NCI-H524 (cell line): Measurements from ENCODE around the gene NUP210L.
A peak's percentile ranks its signal among the peaks of the same experiment; 100 is the strongest.

Experiments
- DNase-seq, 2 experiments: peaks; one replicate each; lab custom pipeline; 2025; lab: John Stamatoyannopoulos, UW

The NUP210L gene

DNA sequence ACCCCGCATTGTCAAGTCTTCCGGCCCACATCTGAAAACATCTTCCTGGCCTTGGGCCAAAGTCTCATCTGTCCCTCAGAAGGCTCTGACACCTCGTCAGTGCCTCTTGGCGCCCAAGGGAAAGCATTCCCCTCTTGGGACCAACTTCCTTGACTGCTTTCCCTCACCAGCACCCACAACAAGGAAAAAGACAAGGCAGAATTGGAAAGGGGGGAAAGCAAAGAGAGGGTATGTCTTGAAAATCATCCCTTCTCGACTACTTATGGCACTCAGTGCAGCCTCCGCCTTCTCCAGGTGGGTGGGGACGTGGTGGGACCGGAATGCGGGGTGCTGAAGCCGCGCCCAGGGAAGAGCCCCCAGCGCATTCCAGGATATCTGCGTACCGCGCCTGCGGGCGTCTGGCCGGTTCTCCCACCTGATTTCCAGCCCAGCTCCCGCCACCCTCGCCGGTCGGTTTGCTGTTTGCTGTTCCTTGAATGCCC, 191.0 kb downstream of the NUP210L start:
- peak; percentile 47 to 50 for DNase-seq

- DNase-seq = peak; percentile 89 to 97
Measured at GRCh38 chr1:153963030-153963849, 191.6 kb downstream of the NUP210L start, which contains the start of gene SLC39A1. SLC39A1 (minus strand) TSS chr1:153963537; CDS start chr1:153962715, 822 bp downstream.

DNA sequence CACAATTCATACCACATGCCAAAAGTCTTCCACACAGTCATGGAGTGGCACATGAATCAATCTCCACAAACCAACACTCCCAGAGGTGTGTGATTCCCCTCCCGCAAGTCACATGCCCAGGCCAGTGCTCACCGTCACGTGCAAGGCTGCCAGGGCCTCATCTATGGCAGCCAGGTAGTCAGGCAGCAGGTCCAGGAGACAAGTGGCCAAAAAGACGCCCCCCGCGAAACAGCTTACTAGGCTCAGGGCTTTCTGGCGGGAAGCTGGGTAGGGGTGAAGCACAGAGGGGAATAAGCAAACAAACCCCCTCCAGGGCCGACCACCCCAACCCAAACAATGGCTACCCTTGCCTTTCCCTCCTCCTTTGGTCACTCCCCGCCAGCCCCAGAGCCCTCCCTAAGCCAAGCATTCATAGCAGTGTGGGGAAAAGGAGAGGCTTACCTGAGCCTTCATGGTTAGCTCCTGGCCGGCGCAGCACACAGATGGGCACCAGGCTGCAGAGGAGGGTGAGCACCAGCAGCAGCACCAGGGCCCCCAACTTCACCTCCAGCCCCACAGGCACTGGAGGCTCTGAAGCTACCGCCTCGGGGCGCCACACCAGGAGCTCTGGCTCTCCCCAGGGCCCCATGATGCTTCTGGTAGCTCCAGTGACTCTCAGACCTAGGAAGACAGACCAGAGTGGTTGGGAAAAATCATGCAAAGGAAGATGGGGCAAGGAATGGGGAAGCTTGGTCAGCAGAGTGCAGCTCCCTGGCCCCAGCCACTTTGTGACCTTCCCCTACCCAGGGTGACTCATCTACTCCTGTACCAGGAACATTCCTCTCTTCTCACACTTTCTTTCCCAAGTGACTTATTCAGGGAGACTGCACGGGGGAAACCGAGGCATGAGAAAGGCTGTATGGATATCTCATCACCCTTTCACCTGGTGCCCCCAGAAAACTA, 192.5 kb downstream of the NUP210L start:
- DNase-seq = no peak

GRCh38 chr1:153961421-153961820, 193.5 kb downstream of the NUP210L start:
- DNase-seq = no peak

DNA sequence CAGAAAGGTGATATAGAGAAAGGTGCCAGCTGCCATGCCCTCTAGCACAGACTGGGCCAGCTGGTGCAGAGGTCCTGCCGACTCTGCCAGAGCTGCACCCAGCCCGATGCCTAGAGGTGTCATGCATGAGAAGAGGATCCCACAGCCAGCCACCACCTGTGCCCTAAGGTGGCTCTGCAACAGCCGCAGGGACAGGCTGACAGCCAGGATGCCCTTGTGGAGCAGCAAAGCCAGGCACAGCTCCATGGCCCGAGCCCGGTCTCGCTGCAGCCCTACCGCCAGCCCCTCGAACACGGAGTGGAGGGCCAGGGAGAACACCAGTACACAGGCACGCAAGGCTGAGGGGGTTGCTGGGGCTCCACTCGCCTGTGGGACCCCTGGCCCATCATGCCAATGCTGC, 194.7 kb downstream of the NUP210L start:
- no peak for DNase-seq

GRCh38 chr1:153959454-153959853, 195.4 kb downstream of the NUP210L start:
- no peak for DNase-seq

DNA sequence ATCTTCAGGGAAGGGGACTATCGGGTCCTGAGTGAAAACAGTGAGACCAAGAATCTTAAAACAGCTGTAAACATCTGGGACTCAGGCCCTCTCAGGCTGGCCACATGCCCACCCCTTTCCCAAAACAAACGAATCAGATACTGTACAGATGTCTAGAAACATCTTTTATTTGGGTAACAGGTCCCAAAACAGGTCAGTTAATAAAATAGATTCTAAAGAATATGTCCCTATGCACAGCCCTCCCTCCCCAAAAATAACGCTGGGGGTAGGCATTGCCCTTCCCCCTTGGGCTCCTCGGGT, 196.0 kb downstream of the NUP210L start:
- DNase-seq = no peak

DNA sequence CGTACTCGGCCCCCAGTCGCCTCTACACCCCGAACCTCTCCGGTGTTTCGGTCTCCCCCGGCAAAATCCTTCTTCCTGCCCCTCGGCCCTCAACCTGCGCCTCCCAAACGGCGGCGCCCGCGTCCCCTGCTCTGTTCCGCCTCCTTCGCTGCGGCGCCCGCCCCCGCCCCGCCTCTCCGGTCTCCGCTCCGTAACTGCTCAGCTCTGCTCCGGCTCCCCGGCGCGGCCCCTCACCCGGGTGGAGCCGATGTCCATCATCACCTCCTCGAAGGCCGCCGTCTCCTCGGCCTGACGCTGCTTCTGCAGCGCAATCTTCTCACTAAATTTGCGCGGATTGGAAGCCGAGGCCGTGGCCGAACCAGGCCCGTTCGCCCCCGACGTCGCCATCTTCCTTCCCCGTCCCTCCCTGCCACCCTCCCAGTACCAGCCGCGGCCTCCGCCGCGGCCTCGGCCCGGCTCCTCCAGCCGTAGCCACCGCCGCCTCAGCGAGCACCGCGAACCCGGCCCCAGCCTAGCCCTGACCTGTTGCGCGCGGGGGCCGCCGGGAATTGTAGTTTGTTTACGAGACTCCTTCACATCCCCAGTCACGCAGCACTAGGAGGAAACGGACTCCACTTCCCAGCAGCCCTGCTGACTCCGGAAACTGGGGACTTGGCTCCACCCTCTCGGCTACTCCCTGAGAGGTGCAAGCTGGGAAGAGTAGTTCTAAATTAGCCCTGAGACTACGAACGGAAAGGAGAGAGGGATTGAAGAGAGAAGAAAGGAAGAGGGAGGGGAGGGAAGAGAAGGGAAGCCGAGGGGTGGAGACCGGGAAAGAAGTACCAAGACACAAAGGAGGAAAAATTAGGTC, 196.5 kb downstream of the NUP210L start, which contains the start of gene CRTC2:
TSS of gene CRTC2 (minus strand) at position 502 of the 850 bp plus-strand sequence. CDS start at position 387, 115 bp downstream.
- DNase-seq = peak; percentile 96 to 97

DNA sequence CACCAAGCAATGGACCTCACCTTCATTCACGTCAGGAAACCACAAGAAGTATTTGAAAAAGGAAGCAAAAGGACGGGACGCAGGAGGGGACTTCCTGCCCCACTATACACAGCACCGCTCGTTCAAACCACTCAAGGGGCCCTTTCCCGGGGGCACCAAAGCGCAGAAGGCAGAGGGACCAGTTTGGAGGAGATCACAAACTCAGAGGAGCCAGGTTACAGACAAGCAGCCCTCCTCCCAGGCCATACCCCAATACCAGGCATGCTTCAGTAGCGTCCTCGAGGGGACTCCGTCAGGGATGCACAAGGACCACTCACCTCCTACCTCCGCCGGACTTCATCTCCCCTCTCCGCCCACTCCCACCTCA, 197.1 kb downstream of the NUP210L start:
- peak in 1 of 2 experiments; percentile 28 for DNase-seq

DNA sequence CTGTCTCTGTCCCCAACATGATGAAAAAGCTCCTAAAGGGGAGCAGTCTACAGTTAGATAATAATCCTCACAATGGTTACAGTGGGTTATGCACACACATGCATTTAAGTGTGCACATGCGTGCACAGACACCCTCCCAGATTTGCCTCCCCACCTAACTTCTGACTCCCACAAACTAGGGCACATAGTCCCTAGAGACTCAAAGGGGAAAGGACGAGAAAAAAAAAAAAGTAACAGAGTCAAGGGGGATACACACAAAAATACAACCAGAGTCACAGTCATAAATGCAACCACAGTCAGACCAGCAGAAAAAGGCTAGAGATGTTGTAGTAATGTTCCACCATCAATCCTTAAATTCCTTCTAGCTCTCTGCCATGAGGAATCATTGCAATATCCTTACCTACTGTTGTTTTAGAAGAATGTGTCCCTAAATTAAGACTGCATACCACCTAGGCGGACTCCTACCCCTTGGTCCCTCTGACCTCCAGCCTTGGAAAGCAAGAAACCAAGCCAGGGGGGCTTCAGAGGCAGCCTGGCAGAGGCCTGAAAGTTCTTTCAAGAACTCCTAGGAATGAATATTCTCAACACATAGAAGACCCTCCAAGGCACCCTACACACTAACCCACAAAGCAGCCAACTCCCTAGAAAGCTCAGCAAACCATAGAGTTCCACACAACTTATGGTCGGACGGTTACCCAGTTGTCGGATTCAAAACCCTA, 197.7 kb downstream of the NUP210L start:
- no peak for DNase-seq

DNA sequence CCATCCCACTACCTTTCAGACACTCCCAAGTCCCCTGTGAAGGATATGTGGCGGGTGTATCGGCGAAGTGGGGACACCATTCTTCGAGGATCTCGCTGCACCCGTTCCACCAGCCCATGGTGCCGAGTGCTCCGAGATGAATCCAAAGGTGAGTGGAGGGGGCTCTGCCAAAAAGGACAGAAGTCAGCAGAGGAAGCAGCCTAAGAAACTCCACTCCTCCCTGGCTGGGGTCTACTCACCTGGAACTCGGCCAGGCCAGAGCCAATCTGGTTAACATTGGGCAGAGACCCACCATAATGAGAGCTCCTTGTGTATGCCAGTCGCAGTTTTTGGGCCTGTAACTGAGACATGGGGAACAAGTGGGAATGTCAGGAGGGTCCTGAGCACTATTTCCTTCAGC, 200.0 kb downstream of the NUP210L start:
- no peak for DNase-seq

DNA sequence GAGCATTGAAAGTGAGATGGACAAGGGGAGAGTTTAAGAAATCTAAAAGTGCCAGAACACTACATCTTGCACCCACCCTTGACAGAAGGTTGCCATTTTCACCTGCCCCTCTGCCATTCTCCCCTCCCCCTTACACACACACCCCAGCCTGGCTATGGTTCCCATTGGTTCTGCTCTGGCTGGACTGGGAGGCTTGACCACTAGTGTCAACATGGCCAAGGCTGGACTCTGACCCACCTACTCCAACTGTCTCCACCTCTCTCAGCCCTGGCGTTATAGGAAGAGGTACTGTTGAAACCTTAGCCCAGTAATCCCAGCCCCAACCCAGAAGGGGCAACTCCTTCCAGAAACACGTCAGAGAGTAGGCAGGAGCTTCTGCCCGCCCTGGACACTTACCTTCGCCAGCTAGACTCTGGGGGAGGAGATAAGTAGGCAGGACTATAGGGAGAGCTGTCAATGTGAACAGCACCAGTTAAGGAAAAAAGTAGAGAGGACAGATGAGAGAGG, 201.0 kb downstream of the NUP210L start:
- no peak for DNase-seq

- DNase-seq = no peak
Measured at GRCh38 chr1:153951801-153952200, 203.1 kb downstream of the NUP210L start.

- DNase-seq = no peak
Measured at GRCh38 chr1:153951183-153951582, 203.7 kb downstream of the NUP210L start.

GRCh38 chr1:153946622-153947241, 208.1 kb downstream of the NUP210L start, which contains the start of gene DENND4B:
DENND4B (minus strand) TSS chr1:153946718; CDS start chr1:153944374, 2,344 bp downstream.
- DNase-seq = peak; percentile 36 to 74

GRCh38 chr1:153945795-153946621, 208.9 kb downstream of the NUP210L start:
- peak in 1 of 2 experiments; percentile 46 for DNase-seq

- DNase-seq = no peak
Measured at GRCh38 chr1:153945131-153945794, 209.6 kb downstream of the NUP210L start.

DNA sequence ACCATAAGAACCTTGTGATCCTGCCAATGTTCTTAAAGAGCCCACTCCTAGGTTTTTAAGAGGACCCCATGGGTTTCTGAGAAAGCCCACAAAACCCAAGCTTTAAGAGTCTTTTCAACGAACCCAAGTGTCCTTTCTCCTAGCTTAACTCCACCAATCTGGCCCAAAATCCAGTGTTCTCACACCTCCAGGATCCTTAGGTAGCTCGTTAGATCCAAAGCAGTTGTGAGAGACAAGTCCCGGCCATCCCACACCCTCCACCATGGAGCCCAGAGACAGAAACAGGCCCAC, 210.1 kb downstream of the NUP210L start:
- DNase-seq = no peak
